ENCODE data around the gene MAN2A1. TPM values are rescaled to one million over a fixed set of nuclear protein-coding genes. Genes with fewer than 3 reads are reported as not detected.

Gene MAN2A1
- total RNA-seq, 1 experiment from 2014 or later = 35.4 TPM

DNA sequence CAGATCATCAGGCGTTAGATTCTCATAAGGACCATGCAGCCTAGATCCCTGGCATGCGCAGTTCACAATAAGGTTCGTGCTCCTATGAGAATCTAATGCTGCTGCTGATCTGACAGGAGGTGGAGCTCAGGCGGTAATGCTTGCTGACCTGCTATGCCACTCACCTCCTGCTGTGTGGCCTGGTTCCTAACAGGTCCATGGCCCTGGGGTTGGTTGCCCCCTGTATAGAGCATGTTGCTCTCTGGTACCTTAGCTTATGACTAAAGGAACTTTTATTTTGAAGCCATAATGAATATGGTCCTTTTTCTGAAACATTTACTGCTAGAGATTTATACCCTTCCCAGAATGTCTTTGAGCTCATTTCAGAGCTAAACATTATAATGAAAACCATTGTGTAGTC lies 3.1 kb downstream of the MAN2A1 start (continued):
- TF ChIP-seq TCF7L2 (IDR thresholded peaks at IDR 0.05; ENCODE audit: borderline replicate concordance, extremely low read depth, insufficient read depth, insufficient read length) (no peak), ELF1 (IDR thresholded peaks at IDR 0.05; ENCODE audit: borderline replicate concordance, low read depth) (no peak), POLR2AphosphoS5 (IDR thresholded peaks at IDR 0.05; ENCODE audit: low read depth, low read length) (no peak), EZH2 (IDR thresholded peaks at IDR 0.05) (no peak), SRF (IDR thresholded peaks at IDR 0.05; ENCODE audit: low read depth) (no peak)
- TF ChIP-seq, protein P1, sequence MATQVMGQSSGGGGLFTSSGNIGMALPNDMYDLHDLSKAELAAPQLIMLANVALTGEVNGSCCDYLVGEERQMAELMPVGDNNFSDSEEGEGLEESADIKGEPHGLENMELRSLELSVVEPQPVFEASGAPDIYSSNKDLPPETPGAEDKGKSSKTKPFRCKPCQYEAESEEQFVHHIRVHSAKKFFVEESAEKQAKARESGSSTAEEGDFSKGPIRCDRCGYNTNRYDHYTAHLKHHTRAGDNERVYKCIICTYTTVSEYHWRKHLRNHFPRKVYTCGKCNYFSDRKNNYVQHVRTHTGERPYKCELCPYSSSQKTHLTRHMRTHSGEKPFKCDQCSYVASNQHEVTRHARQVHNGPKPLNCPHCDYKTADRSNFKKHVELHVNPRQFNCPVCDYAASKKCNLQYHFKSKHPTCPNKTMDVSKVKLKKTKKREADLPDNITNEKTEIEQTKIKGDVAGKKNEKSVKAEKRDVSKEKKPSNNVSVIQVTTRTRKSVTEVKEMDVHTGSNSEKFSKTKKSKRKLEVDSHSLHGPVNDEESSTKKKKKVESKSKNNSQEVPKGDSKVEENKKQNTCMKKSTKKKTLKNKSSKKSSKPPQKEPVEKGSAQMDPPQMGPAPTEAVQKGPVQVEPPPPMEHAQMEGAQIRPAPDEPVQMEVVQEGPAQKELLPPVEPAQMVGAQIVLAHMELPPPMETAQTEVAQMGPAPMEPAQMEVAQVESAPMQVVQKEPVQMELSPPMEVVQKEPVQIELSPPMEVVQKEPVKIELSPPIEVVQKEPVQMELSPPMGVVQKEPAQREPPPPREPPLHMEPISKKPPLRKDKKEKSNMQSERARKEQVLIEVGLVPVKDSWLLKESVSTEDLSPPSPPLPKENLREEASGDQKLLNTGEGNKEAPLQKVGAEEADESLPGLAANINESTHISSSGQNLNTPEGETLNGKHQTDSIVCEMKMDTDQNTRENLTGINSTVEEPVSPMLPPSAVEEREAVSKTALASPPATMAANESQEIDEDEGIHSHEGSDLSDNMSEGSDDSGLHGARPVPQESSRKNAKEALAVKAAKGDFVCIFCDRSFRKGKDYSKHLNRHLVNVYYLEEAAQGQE (IDR thresholded peaks at IDR 0.05; ENCODE audit: low read depth) = no peak

DNA sequence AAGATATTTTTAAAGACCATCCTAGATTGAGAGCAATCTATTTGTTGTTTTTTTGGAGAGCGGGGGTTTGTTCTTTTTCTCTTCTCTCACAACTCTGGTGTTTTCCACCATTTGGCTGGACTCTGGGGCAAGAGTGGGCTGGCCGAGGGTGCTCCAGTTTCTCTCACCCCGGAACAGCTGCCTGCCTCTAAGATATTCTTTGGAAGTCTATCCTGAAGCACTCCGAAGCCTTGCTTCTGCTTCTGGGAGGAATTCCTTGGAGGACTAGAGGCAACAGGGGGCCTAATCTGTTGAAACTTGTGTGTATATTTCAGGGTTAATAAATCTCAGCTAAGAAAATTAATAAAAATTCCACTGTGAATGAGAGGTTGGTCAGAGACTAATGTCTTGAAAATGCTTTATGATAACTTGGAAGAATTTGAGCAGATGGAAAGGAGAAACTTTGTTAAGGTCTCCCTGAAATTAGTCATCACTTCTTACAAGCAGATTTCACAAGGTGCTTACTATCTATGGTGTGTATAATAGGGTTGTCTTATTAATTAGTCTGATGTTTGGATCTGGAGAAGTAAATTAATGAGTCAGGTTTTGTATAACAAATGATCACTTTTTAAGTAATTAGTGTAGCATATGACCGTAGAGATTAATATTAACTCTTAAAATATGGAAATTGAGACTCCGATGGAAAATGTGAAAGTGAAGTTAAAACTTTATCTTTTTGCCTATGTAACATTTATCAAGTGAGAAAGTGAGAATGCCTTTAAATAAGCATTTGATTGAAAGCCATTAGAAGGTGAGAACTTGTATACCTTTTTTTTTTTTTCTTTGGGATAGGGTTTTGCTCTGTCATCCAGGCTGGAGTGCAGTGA lies 4.0 kb downstream of the MAN2A1 start:
- no peak for ATAC-seq
- ChIA-PET CTCF (no interaction called here), RAD21 (ENCODE audit: low non-redundant PET in 1 of 2, low total read pairs in 2 of 2, uncharacterized antibody in 2 of 2, unreplicated experiment in 2 of 2) (no interaction called here), POLR2A (no interaction called here)
- BruUV-seq (replicated peaks) = no TSS peak
- Histone ChIP-seq H3K4me3 (replicated peaks in 1 of 2; ENCODE audit: low read depth in 1 of 2, low read length in 2 of 2) (no peak overlapping the region), H3K79me2 (ENCODE audit: insufficient read depth, low read length) (peaks cover 68% of the 10 kb centered on the region), H4K20me1 (ENCODE audit: insufficient read depth) (no peaks in the 10 kb centered on the region), H3K9me2 (ENCODE audit: insufficient read depth) (no peaks in the 10 kb centered on the region), H2AFZ (ENCODE audit: low read depth, low read length, poor library complexity, severe bottlenecking) (no peak overlapping the region), H3K36me3 (ENCODE audit: control insufficient read depth in 1 of 2, insufficient read depth in 2 of 2, low read length in 2 of 2) (no peaks in the 10 kb centered on the region), H3K4me1 (ENCODE audit: control insufficient read depth in 1 of 2, insufficient read depth in 2 of 2, low read length in 2 of 2) (peaks cover 4 to 14% of the 10 kb centered on the region in 2 experiments; a peak in 3 of 4 replicates), H3K9ac (ENCODE audit: low read length) (no peak overlapping the region), H3K27ac (ENCODE audit: low read depth, low read length) (no peak overlapping the region), H3K27me3 (ENCODE audit: insufficient read depth, low read length) (no peaks in the 10 kb centered on the region), H3K9me3 (ENCODE audit: control insufficient read depth in 1 of 2, insufficient read depth in 1 of 2, low read depth in 1 of 2, low read length in 2 of 2) (no peaks in the 10 kb centered on the region), H3K4me2 (ENCODE audit: low read length) (no peak overlapping the region)
- no peak for DNase-seq (ENCODE audit: low read depth, low spot score)
- TF ChIP-seq, protein P2, sequence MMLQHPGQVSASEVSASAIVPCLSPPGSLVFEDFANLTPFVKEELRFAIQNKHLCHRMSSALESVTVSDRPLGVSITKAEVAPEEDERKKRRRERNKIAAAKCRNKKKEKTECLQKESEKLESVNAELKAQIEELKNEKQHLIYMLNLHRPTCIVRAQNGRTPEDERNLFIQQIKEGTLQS (IDR thresholded peaks at IDR 0.05) = no peak
- TF ChIP-seq ELF1 (IDR thresholded peaks at IDR 0.05; ENCODE audit: borderline replicate concordance, low read depth) = no peak
- TF ChIP-seq SIN3A (IDR thresholded peaks at IDR 0.05; ENCODE audit: low read depth) = no peak
- TF ChIP-seq POLR2AphosphoS5 (IDR thresholded peaks at IDR 0.05; ENCODE audit: low read depth, low read length) = no peak
- no peak for TF ChIP-seq CBX3 (IDR thresholded peaks at IDR 0.05; ENCODE audit: low read depth)
- no peak for TF ChIP-seq TCF7L2 (IDR thresholded peaks at IDR 0.05; ENCODE audit: borderline replicate concordance, extremely low read depth, insufficient read depth, insufficient read length)
- intact Hi-C loops (cut with micrococcal nuclease) = no loop called here

All from HCT116 (cell line).